ENCODE results near the gene ACSM2A.

DNA sequence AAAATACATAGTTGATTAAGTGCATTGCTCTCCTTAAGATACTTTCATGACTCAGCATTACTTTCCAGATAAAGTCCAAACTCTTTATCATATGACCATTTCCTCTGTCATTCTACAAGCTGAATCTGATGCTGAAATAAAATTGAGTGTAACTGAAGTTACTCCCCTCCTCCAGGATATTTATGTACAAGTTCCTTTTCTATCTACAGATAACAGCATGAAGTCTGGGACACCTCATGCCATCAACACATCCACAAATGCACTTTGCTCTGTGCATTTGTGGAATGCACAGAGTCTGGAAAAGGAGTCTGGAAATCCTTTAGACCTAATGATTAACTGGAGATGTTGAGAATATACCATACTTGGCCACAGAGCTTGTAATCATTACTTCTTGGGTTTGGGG, 64.4 kb downstream of the ACSM2A start:
- TF ChIP-seq, protein P1, sequence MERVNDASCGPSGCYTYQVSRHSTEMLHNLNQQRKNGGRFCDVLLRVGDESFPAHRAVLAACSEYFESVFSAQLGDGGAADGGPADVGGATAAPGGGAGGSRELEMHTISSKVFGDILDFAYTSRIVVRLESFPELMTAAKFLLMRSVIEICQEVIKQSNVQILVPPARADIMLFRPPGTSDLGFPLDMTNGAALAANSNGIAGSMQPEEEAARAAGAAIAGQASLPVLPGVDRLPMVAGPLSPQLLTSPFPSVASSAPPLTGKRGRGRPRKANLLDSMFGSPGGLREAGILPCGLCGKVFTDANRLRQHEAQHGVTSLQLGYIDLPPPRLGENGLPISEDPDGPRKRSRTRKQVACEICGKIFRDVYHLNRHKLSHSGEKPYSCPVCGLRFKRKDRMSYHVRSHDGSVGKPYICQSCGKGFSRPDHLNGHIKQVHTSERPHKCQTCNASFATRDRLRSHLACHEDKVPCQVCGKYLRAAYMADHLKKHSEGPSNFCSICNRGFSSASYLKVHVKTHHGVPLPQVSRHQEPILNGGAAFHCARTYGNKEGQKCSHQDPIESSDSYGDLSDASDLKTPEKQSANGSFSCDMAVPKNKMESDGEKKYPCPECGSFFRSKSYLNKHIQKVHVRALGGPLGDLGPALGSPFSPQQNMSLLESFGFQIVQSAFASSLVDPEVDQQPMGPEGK (CRISPR knock-in tag; IDR thresholded peaks at IDR 0.05; ENCODE audit: borderline replicate concordance) = no peak
- no peak for TF ChIP-seq ZNF347 (CRISPR knock-in tag; IDR thresholded peaks at IDR 0.05; ENCODE audit: low read depth)
- no peak for TF ChIP-seq NFRKB (IDR thresholded peaks at IDR 0.05; ENCODE audit: low read depth)
- TF ChIP-seq, protein P2, sequence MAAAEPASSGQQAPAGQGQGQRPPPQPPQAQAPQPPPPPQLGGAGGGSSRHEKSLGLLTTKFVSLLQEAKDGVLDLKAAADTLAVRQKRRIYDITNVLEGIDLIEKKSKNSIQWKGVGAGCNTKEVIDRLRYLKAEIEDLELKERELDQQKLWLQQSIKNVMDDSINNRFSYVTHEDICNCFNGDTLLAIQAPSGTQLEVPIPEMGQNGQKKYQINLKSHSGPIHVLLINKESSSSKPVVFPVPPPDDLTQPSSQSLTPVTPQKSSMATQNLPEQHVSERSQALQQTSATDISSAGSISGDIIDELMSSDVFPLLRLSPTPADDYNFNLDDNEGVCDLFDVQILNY (CRISPR knock-in tag; IDR thresholded peaks at IDR 0.05) = no peak
- TF ChIP-seq POLR2A (conservative IDR thresholded peaks at IDR 0.05) = no peak
- TF ChIP-seq ZNF140 (CRISPR knock-in tag; IDR thresholded peaks at IDR 0.05) = no peak
- TF ChIP-seq ZBTB43 (CRISPR knock-in tag; IDR thresholded peaks at IDR 0.05) = no peak

Data from K562 (cell line).